Peyer's patch (tissue), 4 donors: ENCODE measurements around the gene KDM8.

Experiments used
- CTCF ChIP-seq, 6 experiments: fragments of 450-650 bp in 4 of 6; fragments of 200-600 bp in 2 of 6; sonication (generic) in 1 of 6; IDR thresholded peaks; one replicate each; pipeline ENCODE4 v1.5.1; 2017 to 2019; ENCODE audit warnings: antibody characterized with exemption in 6 of 6, mild to moderate bottlenecking in 3 of 6, moderate library complexity in 1 of 6
- POLR2A ChIP-seq, 2 donors: fragments of 450-650 bp; IDR thresholded peaks; one replicate each; pipeline ENCODE4 v1.5.1; 2017; ENCODE audit warnings: antibody characterized with exemption in 2 of 2, mild to moderate bottlenecking in 2 of 2, moderate library complexity in 2 of 2

DNA sequence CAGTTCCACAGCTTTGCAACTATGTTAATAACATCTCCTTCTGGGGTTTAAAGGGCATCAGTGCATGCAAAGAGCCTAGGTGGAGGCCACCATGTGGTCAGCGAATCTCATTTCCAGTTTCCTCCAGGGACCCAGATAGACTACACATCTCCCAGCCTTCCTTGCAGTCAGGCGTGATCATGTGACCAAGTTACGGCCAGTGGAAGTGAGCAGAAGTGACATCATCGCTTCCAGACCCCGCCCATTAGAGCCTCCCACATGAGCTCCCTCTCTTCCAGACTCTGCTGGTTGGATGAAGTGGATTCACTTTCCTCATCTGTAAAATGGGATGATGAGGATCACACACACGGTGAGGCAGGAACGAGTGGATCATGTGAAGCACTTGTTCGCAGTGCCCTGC lies 27.4 kb upstream of the KDM8 start:
- TF ChIP-seq POLR2A (IDR thresholded peaks at IDR 0.05) (no peak), CTCF (IDR thresholded peaks at IDR 0.05) (no peak)
